ENCODE results near the gene NTM.

Gene NTM

GRCh38 chr11:132058211-132058772 is 687.9 kb downstream of the NTM start:
- Histone ChIP-seq H3K27ac (ENCODE audit: low read depth, low read length) (no peak overlapping the region), H3K23ac (ENCODE audit: low read length) (no peak overlapping the region), H3K4ac (ENCODE audit: low read depth, low read length) (no peak overlapping the region), H3K36me3 (ENCODE audit: control insufficient read depth, insufficient read depth, low read length) (no peaks in the 10 kb centered on the region), H2BK5ac (ENCODE audit: low read length) (no peak overlapping the region), H3K79me2 (ENCODE audit: control insufficient read depth, insufficient read depth, low read length) (no peaks in the 10 kb centered on the region), H3K4me3 (ENCODE audit: low read length) (no peak overlapping the region), H2BK15ac (replicated peaks; ENCODE audit: low read depth) (no peak overlapping the region), H3K18ac (ENCODE audit: low read length) (no peak overlapping the region), H3K4me2 (ENCODE audit: low read length) (no peak overlapping the region), H4K5ac (ENCODE audit: low read length) (no peak overlapping the region), H3K9ac (ENCODE audit: low read length) (no peak overlapping the region), H4K8ac (ENCODE audit: low read depth, low read length) (no peak overlapping the region), H3K79me1 (ENCODE audit: low read length) (no peaks in the 10 kb centered on the region), H3K56ac (ENCODE audit: low read length) (no peak overlapping the region), H2BK120ac (ENCODE audit: low read depth, low read length) (no peak overlapping the region), H3K27me3 (ENCODE audit: insufficient read depth, low read length, poor library complexity) (no peaks in the 10 kb centered on the region), H2AK5ac (ENCODE audit: low read length) (no peak overlapping the region), H3K4me1 (ENCODE audit: control insufficient read depth, low read depth, low read length) (no peaks in the 10 kb centered on the region)
- peak; percentile 85 for DNase-seq
- no CpG with 5 or more reads among the region's 8 CpGs for WGBS (ENCODE audit: extremely low coverage, insufficient coverage, low lambda C conversion rate)

GRCh38 chr11:132060567-132060966 is 690.2 kb downstream of the NTM start:
- no peaks in the 10 kb centered on the region for H3K36me3 ChIP-seq (ENCODE audit: control insufficient read depth, insufficient read depth, low read length)
- H3K79me2 ChIP-seq (ENCODE audit: control insufficient read depth, insufficient read depth, low read length) = no peaks in the 10 kb centered on the region
- H2BK5ac ChIP-seq (ENCODE audit: low read length) = no peak overlapping the region
- H3K4ac ChIP-seq (ENCODE audit: low read depth, low read length) = no peak overlapping the region
- no peak overlapping the region for H3K4me2 ChIP-seq (ENCODE audit: low read length)
- no peak for DNase-seq
- H3K23ac ChIP-seq (ENCODE audit: low read length) = no peak overlapping the region
- H4K5ac ChIP-seq (ENCODE audit: low read length) = no peak overlapping the region
- H3K4me1 ChIP-seq (ENCODE audit: control insufficient read depth, low read depth, low read length) = no peaks in the 10 kb centered on the region
- no peak overlapping the region for H2AK5ac ChIP-seq (ENCODE audit: low read length)
- no peak overlapping the region for H2BK15ac ChIP-seq (replicated peaks; ENCODE audit: low read depth)
- H3K56ac ChIP-seq (ENCODE audit: low read length) = no peak overlapping the region
- H2BK120ac ChIP-seq (ENCODE audit: low read depth, low read length) = no peak overlapping the region
- no peaks in the 10 kb centered on the region for H3K79me1 ChIP-seq (ENCODE audit: low read length)
- no peak overlapping the region for H3K18ac ChIP-seq (ENCODE audit: low read length)
- H3K4me3 ChIP-seq (ENCODE audit: low read length) = no peak overlapping the region
- WGBS (ENCODE audit: extremely low coverage, insufficient coverage, low lambda C conversion rate) = no CpG with 5 or more reads among the region's 2 CpGs
- H4K8ac ChIP-seq (ENCODE audit: low read depth, low read length) = no peak overlapping the region
- no peak overlapping the region for H3K27ac ChIP-seq (ENCODE audit: low read depth, low read length)
- no peaks in the 10 kb centered on the region for H3K27me3 ChIP-seq (ENCODE audit: insufficient read depth, low read length, poor library complexity)
- H3K9ac ChIP-seq (ENCODE audit: low read length) = no peak overlapping the region

- H3K27me3 ChIP-seq (ENCODE audit: insufficient read depth, low read length, poor library complexity) = no peaks in the 10 kb centered on the region
- no peaks in the 10 kb centered on the region for H3K79me2 ChIP-seq (ENCODE audit: control insufficient read depth, insufficient read depth, low read length)
- no peaks in the 10 kb centered on the region for H3K79me1 ChIP-seq (ENCODE audit: low read length)
- H3K4me1 ChIP-seq (ENCODE audit: control insufficient read depth, low read depth, low read length) = no peaks in the 10 kb centered on the region
- H3K4me2 ChIP-seq (ENCODE audit: low read length) = no peak overlapping the region
- no peak overlapping the region for H2BK120ac ChIP-seq (ENCODE audit: low read depth, low read length)
- no peak overlapping the region for H3K56ac ChIP-seq (ENCODE audit: low read length)
- no peak overlapping the region for H2BK5ac ChIP-seq (ENCODE audit: low read length)
- H4K5ac ChIP-seq (ENCODE audit: low read length) = no peak overlapping the region
- no peak for DNase-seq
- no peak overlapping the region for H2AK5ac ChIP-seq (ENCODE audit: low read length)
- H3K9ac ChIP-seq (ENCODE audit: low read length) = no peak overlapping the region
- no peaks in the 10 kb centered on the region for H3K36me3 ChIP-seq (ENCODE audit: control insufficient read depth, insufficient read depth, low read length)
- H2BK15ac ChIP-seq (replicated peaks; ENCODE audit: low read depth) = no peak overlapping the region
- no peak overlapping the region for H4K8ac ChIP-seq (ENCODE audit: low read depth, low read length)
- no peak overlapping the region for H3K4ac ChIP-seq (ENCODE audit: low read depth, low read length)
- no peak overlapping the region for H3K27ac ChIP-seq (ENCODE audit: low read depth, low read length)
- no peak overlapping the region for H3K18ac ChIP-seq (ENCODE audit: low read length)
- no peak overlapping the region for H3K23ac ChIP-seq (ENCODE audit: low read length)
- WGBS (ENCODE audit: extremely low coverage, insufficient coverage, low lambda C conversion rate) = no CpG with 5 or more reads among the region's 1 CpG
- no peak overlapping the region for H3K4me3 ChIP-seq (ENCODE audit: low read length)
Observed at GRCh38 chr11:132062031-132062430, 691.6 kb downstream of the NTM start.

- no peaks in the 10 kb centered on the region for H3K4me1 ChIP-seq (ENCODE audit: control insufficient read depth, low read depth, low read length)
- H4K5ac ChIP-seq (ENCODE audit: low read length) = no peak overlapping the region
Observed at GRCh38 chr11:132062541-132062940, 692.1 kb downstream of the NTM start.

GRCh38 chr11:132064987-132065620 is 694.7 kb downstream of the NTM start:
- Histone ChIP-seq H3K4me2 (ENCODE audit: low read length) (no peak overlapping the region), H3K36me3 (ENCODE audit: control insufficient read depth, insufficient read depth, low read length) (no peaks in the 10 kb centered on the region), H2BK5ac (ENCODE audit: low read length) (no peak overlapping the region), H2BK15ac (replicated peaks; ENCODE audit: low read depth) (no peak overlapping the region), H3K79me1 (ENCODE audit: low read length) (no peaks in the 10 kb centered on the region), H4K8ac (ENCODE audit: low read depth, low read length) (no peak overlapping the region), H3K4ac (ENCODE audit: low read depth, low read length) (no peak overlapping the region), H2BK120ac (ENCODE audit: low read depth, low read length) (no peak overlapping the region), H3K23ac (ENCODE audit: low read length) (no peak overlapping the region), H3K9ac (ENCODE audit: low read length) (no peak overlapping the region), H3K18ac (ENCODE audit: low read length) (no peak overlapping the region), H4K5ac (ENCODE audit: low read length) (no peak overlapping the region), H2AK5ac (ENCODE audit: low read length) (no peak overlapping the region), H3K56ac (ENCODE audit: low read length) (no peak overlapping the region), H3K4me1 (ENCODE audit: control insufficient read depth, low read depth, low read length) (no peaks in the 10 kb centered on the region), H3K4me3 (ENCODE audit: low read length) (no peak overlapping the region), H3K27me3 (ENCODE audit: insufficient read depth, low read length, poor library complexity) (no peaks in the 10 kb centered on the region), H3K27ac (ENCODE audit: low read depth, low read length) (no peak overlapping the region), H3K79me2 (ENCODE audit: control insufficient read depth, insufficient read depth, low read length) (no peaks in the 10 kb centered on the region)
- no CpG with 5 or more reads among the region's 4 CpGs for WGBS (ENCODE audit: extremely low coverage, insufficient coverage, low lambda C conversion rate)
- no peak for DNase-seq

More at GRCh38 chr11:132062541-132062940, 692.1 kb downstream of the NTM start:
- H3K79me2 ChIP-seq (ENCODE audit: control insufficient read depth, insufficient read depth, low read length) = no peaks in the 10 kb centered on the region
- H3K79me1 ChIP-seq (ENCODE audit: low read length) = no peaks in the 10 kb centered on the region
- H3K4ac ChIP-seq (ENCODE audit: low read depth, low read length) = no peak overlapping the region
- no peak overlapping the region for H3K18ac ChIP-seq (ENCODE audit: low read length)
- no peak overlapping the region for H3K27ac ChIP-seq (ENCODE audit: low read depth, low read length)
- H2AK5ac ChIP-seq (ENCODE audit: low read length) = no peak overlapping the region
- H2BK5ac ChIP-seq (ENCODE audit: low read length) = no peak overlapping the region
- H2BK120ac ChIP-seq (ENCODE audit: low read depth, low read length) = no peak overlapping the region
- H4K8ac ChIP-seq (ENCODE audit: low read depth, low read length) = no peak overlapping the region
- no peaks in the 10 kb centered on the region for H3K36me3 ChIP-seq (ENCODE audit: control insufficient read depth, insufficient read depth, low read length)
- no CpG with 5 or more reads among the region's 2 CpGs for WGBS (ENCODE audit: extremely low coverage, insufficient coverage, low lambda C conversion rate)
- no peak overlapping the region for H3K23ac ChIP-seq (ENCODE audit: low read length)
- no peak overlapping the region for H2BK15ac ChIP-seq (replicated peaks; ENCODE audit: low read depth)
- no peaks in the 10 kb centered on the region for H3K27me3 ChIP-seq (ENCODE audit: insufficient read depth, low read length, poor library complexity)
- H3K4me3 ChIP-seq (ENCODE audit: low read length) = no peak overlapping the region
- no peak overlapping the region for H3K4me2 ChIP-seq (ENCODE audit: low read length)
- no peak overlapping the region for H3K9ac ChIP-seq (ENCODE audit: low read length)
- H3K56ac ChIP-seq (ENCODE audit: low read length) = no peak overlapping the region
- DNase-seq = no peak

- Histone ChIP-seq H3K4me1 (ENCODE audit: control insufficient read depth, low read depth, low read length) (no peaks in the 10 kb centered on the region), H3K4ac (ENCODE audit: low read depth, low read length) (no peak overlapping the region), H4K5ac (ENCODE audit: low read length) (no peak overlapping the region), H3K9ac (ENCODE audit: low read length) (no peak overlapping the region), H3K18ac (ENCODE audit: low read length) (no peak overlapping the region), H2BK120ac (ENCODE audit: low read depth, low read length) (no peak overlapping the region), H3K36me3 (ENCODE audit: control insufficient read depth, insufficient read depth, low read length) (no peaks in the 10 kb centered on the region), H3K27me3 (ENCODE audit: insufficient read depth, low read length, poor library complexity) (no peaks in the 10 kb centered on the region), H4K8ac (ENCODE audit: low read depth, low read length) (no peak overlapping the region), H3K4me3 (ENCODE audit: low read length) (no peak overlapping the region), H2AK5ac (ENCODE audit: low read length) (no peak overlapping the region), H2BK5ac (ENCODE audit: low read length) (no peak overlapping the region), H3K23ac (ENCODE audit: low read length) (no peak overlapping the region), H3K56ac (ENCODE audit: low read length) (no peak overlapping the region), H3K79me1 (ENCODE audit: low read length) (no peaks in the 10 kb centered on the region), H3K79me2 (ENCODE audit: control insufficient read depth, insufficient read depth, low read length) (no peaks in the 10 kb centered on the region), H2BK15ac (replicated peaks; ENCODE audit: low read depth) (no peak overlapping the region), H3K4me2 (ENCODE audit: low read length) (no peak overlapping the region), H3K27ac (ENCODE audit: low read depth, low read length) (no peak overlapping the region)
- no peak for DNase-seq
Observed at GRCh38 chr11:132068556-132068955, 698.1 kb downstream of the NTM start.

Data from mesendoderm (in vitro differentiated cells).